Kasumi-1 (cell line): ENCODE measurements around the gene METRNL.
"Not testable (repeated sequence)": the region's sequence is repeated elsewhere in the genome, so short reads cannot be mapped to it uniquely, and the experiment has no call there.

Experiments
- DNase-seq, 2 experiments: peaks; one replicate each; lab custom pipeline; 2025; lab: John Stamatoyannopoulos, UW

The METRNL gene

GRCh38 chr17:83106913-83107655 lies 27.7 kb downstream of the METRNL start:
- DNase-seq: no peak

DNA sequence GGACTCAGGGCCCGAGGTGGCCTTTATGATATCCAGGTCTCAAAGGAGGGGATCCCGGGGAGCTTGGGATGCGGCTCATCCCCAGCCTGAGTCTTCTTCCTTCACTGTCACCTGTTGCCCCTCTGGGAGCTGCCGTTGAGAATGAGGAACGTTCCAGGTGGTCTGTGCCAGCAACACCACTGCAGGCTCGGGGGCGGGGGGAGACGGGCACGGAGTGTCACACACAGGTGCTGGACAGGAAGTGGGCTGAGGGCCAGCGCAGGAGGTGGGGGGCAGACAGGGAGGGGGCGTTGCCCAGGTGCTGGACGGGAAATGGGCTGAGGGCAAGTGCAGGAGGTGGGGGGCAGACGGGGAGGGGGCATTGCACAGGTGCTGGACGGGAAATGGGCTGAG lies 28.2 kb downstream of the METRNL start:
- DNase-seq: no peak

- no peak for DNase-seq
Measured at GRCh38 chr17:83108709-83109108, 29.3 kb downstream of the METRNL start.

DNA sequence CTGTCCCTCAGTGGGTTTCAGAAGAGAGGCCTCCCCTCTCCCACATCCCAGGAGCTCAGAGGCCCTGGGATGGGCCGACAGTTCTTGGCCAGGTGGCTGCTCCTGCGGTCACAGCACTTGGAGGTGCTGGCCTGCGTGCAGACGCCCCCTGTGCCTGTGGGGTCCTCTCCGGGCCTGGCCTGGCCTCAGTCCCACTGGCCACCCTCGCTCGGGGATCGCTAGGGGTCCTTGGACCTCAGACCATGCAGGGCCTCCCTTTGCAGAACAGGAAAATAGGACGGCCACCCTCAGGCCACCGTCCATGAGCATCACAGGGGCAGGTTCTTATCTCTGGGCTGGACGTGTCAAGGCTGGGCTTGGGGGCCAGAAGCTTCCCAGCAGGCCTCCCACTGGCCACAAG lies 30.0 kb downstream of the METRNL start:
- no peak for DNase-seq

DNA sequence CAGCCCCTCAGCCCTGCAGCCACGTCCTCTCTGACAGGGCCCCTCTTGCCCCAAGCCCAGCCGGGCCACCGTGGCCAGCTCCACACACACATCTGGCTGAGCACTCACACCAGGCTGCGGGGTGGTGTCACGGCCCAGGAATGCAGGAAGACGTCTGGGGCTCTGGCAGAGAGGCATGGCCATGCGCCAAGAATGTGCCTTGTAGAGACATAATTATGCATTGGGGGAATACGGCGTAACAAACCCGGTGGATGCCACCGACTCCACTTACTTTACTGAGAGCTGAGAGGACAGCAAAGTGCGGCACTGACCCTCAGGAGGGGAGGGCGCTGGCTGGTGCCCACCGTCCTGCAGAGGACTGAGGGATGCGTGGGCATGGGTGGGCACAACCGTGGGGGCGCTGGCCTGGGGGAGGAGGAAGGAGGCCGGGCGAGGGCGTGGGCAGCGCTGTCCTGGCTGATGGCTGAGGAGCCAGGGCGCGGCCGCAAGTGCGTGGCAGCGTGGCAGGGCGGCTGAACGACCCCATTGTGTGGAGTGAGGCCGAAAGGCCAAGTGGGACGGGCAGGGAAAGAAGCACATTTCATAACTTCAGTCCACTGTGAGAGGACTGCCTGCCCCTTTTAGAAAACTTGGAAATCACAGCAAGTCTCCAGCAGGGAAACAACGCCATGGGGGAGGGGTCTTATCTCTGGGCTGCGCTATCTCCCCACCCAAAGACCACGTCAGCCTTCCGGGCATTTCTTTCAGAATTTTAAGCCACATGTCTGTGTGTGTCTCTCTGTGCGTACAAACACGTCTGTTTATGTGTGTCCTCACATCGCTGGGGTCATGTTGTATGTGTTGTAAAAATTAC lies 30.6 kb downstream of the METRNL start:
- no peak for DNase-seq

GRCh38 chr17:83110735-83111134 lies 31.3 kb downstream of the METRNL start:
- DNase-seq: no peak

GRCh38 chr17:83111516-83112282 lies 32.3 kb downstream of the METRNL start:
- no peak for DNase-seq

DNA sequence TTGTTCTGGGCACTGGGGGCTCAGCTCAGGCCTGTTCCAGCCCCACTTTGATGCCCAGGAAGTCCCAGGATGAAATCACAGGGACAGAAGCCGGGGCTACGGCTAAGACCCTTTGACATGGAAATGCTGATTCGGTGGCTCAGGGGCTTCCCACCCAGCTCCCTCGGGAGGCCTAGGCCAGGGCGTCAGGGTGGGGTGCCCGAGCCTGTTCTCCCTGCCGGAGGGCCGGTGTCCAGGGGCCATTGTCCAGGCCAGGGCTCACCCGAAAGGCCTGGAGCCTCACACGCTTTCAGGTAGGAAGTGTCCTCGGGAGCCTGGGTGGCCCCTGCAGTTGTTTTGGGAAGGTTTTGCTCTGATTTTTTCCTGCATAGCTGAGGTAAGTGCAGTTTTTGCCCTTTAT lies 34.0 kb downstream of the METRNL start:
- no peak for DNase-seq

DNA sequence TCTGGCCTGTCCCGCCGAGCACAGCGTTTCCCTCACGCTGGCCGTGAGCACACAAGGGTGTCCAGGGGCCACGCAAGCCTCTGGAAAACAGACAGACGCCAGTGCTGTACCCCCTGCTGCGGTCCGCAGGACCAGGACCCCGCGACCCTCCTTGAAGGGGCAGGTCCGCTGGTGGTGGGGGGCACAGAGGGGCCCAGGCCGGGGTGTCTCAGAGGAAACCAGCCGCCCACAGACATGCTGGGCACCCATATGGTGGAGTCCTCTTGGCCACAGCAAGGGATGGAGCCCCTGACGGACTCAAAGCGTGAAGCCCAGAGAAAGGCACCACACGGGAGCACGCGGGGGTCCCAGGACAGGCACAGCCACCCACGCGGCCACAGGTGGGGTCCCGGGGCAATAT lies 34.4 kb downstream of the METRNL start:
- no peak for DNase-seq

- DNase-seq: no peak
Measured at GRCh38 chr17:83114706-83115105, 35.3 kb downstream of the METRNL start.

DNA sequence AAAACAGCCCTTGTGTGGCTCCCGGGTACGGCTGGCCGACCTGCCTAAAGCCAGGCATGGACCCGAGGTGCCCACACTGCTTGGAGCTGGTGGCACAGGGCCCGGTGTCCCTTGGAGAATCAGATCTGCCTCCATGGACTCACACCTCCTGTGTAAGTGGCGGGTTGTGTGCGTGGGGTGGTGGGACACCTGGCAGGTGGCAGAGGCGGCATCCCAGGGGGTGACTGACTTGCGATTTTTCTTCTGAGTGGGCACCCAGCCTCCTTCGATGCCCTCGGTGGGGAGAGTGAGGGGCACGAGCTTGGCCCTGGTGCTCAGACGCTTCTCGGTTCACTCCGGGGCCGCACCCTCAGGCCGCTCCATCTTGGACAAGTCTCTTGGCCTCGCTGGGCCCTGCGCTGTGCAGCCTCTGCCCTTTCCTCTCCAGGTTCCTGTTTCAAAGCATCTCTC lies 35.8 kb downstream of the METRNL start:
- DNase-seq: no peak

DNA sequence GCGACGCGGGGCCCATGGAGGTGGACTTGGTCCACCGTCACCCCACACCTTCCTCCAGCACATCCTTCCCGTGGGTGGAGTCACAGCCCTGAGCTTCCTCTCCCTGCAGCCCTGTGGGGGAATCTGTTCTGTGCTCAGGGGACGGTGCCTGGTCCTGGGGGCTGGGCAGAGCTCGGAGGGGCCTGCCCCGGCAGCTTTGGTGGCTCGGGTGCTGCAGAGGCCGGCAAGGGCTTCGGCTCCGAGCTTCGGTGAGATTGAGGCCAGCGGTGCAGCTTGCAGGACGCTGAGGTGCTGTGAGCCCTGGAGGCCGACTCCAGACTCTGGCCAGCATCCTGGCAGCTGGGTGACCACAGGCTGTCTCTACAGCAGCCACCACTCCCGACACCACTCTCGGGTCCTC lies 36.4 kb downstream of the METRNL start:
- no peak for DNase-seq

GRCh38 chr17:83116311-83116771 lies 36.9 kb downstream of the METRNL start:
- no peak for DNase-seq

GRCh38 chr17:83116783-83117555 lies 37.6 kb downstream of the METRNL start:
- DNase-seq: no peak

GRCh38 chr17:83117583-83117982 lies 38.2 kb downstream of the METRNL start:
- no peak for DNase-seq

DNA sequence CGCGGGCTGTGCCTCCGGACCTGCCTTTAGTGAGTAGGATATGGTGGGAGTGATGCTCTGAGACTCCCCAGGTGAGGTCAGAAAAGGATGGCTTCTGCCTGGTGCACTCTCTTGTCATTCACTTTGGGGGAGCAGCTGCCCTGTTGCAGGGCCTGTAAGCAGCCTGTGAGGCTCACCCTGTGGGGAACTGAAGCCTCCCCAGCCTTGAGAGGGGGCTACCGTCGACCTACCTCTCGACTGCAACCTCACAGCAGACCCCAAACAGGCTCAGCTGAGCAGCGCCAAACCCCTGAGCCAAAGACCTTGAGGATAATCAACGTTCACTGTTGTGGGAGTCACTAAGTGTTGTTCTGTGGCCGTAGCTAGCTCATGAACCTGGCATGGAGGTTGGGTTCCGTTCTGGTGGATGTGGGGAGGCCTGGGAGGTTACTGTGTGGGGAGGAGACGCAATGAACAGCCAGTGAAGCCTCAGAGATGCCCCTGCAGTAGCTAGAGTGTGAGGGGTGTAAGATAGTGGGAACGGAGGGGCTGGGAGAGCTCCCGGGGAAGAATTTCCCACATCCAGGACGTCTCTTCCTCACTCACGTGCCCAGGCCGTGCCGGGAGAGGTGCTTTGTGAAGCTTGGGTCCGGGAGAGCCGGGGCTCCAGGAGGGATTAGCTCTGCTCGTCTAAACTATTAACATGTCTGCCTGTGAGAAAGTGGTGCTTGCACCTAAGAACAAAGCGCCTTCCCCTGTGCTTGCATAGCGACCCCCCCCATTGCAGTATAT lies 38.8 kb downstream of the METRNL start:
- DNase-seq: no peak

DNA sequence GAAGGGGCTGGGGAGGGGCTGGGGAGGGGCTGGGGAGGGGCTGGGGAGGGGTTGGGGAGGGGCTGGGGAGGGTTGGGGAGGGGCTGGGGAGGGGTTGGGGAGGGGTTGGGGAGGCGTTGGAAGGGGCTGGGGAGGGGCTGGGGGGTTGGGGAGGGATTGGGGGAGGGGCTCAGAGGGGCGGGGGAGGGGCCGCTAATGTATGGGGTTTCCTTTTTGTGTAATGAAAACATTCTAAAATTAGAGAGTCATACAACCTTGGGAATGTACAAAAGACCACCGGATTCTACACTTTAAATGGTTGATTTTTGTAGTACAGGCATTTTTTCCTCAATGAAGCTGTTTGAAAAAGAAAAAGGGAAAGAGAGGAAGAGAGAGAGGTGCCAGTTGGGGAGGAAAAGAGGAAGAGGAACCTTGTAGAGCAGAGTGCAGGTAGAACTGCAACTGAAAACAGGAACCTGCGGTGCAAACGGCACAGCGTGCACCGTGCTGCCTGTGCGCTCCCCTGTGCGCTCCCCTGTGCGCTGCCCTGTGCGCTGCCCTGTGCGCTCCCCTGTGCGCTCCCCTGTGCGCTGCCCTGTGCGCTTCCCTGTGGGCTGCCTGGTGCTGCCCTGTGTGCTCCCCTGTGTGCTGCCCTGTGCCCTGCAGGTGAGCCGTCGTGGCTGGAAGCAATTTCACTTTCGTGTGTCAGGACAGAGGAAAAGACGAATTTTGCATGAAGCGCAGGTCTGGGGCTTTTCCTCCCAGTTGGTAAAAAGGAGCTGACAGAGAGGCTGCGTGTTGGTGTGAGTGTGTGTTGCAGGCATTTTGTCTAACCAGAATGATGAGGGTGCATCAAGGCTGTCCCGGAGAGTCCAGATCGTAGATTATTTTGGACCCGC lies 40.8 kb downstream of the METRNL start:
- peak; percentile 94 to 97 for DNase-seq

- not testable (repeated sequence) for DNase-seq
Measured at GRCh38 chr17:83121473-83121872, 42.1 kb downstream of the METRNL start.

- no peak for DNase-seq
Measured at GRCh38 chr17:83121921-83122820, 42.8 kb downstream of the METRNL start.
